Lower leg skin (tissue), 4 donors: ENCODE results near the gene C3orf85. TPM values are rescaled to one million over a fixed set of nuclear protein-coding genes. Genes with fewer than 3 reads are reported as not detected.
"Not testable (repeated sequence)": the region's sequence is repeated elsewhere in the genome, so short reads cannot be mapped to it uniquely, and the experiment has no call there.

Experiments
- DNase-seq, 2 donors: peaks; one replicate each; pipeline ENCODE4 v3.0.0-alpha.2; 2019; ENCODE audit warnings: low spot score in 2 of 2
- H3K4me3 ChIP-seq: fragments of 200-600 bp; sonication (generic); 2 replicates; pipeline ENCODE4 v1.5.1; 2017; ENCODE audit warnings: mild to moderate bottlenecking, low read depth; ENCODE audit not compliant: poor library complexity, severe bottlenecking
- POLR2A ChIP-seq, 2 donors: fragments of 450-650 bp; IDR thresholded peaks; one replicate each; pipeline ENCODE4 v1.6.1; 2016 to 2017; ENCODE audit warnings: antibody characterized with exemption in 2 of 2, mild to moderate bottlenecking in 1 of 2, moderate library complexity in 1 of 2
- WGBS, 2 donors: methylation state at CpG; one replicate each; pipeline ENCODE4 v1.1.5; 2018; 5-methylcytosine and 5-hydroxymethylcytosine counted together
- intact Hi-C: fragments of 100-400 bp; cut with DNase I; formaldehyde crosslinking; loops from one replicate; pipeline ENCODE4 v1.15.0; 2023; ENCODE audit warnings: low total_unique reads
- total RNA-seq, 4 donors: library from RNA; depleted of rRNA; stranded (reverse); fragments of >200 nt; gene quantifications; one replicate each; pipeline ENCODE4 v1.1.0, GENCODE V29; 2016
- TF ChIP-seq, protein P1 (sequence below), 3 donors: fragments of 450-650 bp; IDR thresholded peaks; one replicate each; pipeline ENCODE4 v1.5.1; 2016; ENCODE audit warnings: antibody characterized with exemption in 3 of 3, mild to moderate bottlenecking in 3 of 3, moderate library complexity in 2 of 3

Gene C3orf85
- total RNA-seq, 4 donors from 2014 or later = not detected

DNA sequence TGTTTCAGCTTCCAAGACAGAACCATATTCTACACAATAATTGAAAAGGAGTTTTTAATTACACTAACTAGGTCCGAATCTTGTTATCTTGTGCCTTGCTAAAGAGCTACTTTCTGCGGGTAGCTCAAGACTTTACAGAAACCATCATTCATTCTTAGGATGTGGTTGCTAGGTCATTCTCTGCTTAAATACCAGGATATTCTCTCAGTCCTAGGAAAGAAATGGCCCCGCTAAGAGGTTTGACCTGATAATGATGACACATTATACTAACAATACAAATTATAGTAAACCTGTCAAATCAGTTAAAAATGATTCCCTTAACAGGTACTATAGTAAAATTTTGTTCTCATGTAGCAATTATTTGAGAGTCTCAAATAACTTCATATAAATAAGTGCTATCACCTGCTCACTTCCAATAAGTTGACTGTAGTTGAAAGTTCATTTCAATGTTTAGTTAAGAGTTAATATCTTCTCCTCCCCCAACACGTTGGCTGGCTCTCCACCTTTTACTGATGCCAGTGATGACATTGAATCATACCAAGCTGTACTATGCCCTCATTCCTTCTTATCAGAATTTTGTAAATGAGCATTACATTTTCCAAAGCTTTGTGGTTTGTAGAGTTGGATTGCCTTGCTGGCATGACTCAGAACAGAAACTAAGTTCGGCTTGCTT lies 3.6 kb upstream of the C3orf85 start:
- no peak for DNase-seq
- intact Hi-C loops = no loop called here
- 73 to 79% methylated on average over 5 of the region's 5 CpGs for WGBS, 2 donors
- TF ChIP-seq, protein P1, sequence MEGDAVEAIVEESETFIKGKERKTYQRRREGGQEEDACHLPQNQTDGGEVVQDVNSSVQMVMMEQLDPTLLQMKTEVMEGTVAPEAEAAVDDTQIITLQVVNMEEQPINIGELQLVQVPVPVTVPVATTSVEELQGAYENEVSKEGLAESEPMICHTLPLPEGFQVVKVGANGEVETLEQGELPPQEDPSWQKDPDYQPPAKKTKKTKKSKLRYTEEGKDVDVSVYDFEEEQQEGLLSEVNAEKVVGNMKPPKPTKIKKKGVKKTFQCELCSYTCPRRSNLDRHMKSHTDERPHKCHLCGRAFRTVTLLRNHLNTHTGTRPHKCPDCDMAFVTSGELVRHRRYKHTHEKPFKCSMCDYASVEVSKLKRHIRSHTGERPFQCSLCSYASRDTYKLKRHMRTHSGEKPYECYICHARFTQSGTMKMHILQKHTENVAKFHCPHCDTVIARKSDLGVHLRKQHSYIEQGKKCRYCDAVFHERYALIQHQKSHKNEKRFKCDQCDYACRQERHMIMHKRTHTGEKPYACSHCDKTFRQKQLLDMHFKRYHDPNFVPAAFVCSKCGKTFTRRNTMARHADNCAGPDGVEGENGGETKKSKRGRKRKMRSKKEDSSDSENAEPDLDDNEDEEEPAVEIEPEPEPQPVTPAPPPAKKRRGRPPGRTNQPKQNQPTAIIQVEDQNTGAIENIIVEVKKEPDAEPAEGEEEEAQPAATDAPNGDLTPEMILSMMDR (IDR thresholded peaks at IDR 0.05) = no peak
- no peak for TF ChIP-seq POLR2A (IDR thresholded peaks at IDR 0.05)
- H3K4me3 ChIP-seq = no peak overlapping the region

DNA sequence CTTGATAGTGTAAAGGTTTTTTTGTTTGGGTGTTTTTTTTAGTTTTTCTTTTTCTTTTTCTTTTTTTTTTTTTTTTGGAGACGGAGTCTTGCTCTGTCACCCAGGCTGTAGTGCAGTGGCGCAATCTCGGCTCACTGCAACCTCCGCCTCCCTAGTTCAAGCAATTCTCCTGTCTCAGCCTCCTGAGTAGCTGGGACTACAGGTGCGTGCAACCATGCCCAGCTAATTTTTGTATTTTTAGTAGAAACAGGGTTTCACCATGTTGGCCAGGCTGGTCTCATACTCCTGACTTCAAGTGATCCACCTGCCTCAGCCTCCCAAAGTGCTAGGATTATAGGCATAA lies 3.1 kb upstream of the C3orf85 start:
- H3K4me3 ChIP-seq, DNase-seq, intact Hi-C loops: not testable (repeated sequence)
- 90 to 97% methylated on average over 5 of the region's 5 CpGs for WGBS, 2 donors

DNA sequence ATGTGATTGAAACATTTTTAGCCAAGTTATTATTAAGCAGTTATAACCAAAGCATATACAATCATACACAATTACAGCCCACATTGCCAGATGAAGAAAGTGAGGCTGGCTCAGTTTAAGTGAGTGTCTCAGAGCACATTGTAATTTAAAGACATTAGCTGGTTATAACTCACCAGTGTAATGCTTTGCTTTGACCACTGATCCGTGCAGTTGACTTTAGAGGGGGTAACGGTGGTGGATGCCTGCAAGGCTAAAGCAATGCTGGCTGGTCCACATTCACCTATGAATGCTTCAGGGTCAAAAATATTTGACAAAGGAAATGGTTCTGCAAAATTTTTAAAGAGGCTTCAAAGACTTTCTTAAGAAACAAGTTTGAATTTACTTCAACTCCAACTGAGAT lies 1.2 kb downstream of the C3orf85 start:
- no peak overlapping the region for H3K4me3 ChIP-seq
- TF ChIP-seq, protein P1 (IDR thresholded peaks at IDR 0.05) = no peak
- DNase-seq = no peak
- 54 to 68% methylated on average over 2 of the region's 2 CpGs for WGBS, 2 donors
- intact Hi-C loops = no loop called here

DNA sequence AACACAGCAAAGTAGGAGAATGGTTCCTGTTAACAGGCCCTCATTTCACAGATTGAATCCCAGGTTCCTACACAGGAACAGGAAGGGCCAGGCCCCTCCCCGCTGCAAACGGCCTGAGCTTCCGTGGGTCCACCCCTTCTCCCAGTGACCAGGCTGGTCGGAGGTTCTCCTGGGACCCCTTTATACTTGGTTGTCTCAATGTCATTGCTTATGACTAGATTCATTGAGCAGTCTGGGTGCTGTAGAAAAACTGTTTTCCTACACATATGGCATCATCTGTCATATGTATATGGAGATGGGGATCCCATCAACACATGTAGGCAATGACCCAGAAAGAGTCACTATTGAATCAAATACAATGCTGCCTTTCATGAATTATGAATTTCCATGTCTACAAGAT lies 3.8 kb downstream of the C3orf85 start:
- intact Hi-C loops = no loop called here

DNA sequence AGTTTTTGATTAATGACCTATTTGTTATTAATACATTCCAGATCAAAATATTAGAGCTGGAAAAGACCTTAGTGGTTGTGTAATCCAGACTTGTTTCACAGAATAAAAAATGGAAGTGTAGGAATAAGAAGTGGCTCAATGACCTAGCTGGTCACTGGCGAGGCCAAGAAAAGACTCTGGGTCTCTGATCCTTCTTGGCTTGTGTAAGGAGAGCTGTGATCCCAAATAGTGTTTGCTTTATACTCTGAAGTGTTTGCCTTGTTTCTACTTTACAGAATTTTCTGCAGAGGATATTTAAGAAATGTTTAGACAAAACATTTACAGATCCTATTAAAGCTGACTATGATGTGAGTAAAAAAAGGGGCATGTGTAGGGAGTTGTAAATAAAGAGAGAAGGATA lies 7.1 kb downstream of the C3orf85 start:
- intact Hi-C loops = no loop called here
- WGBS, 2 donors = 81 to 87% methylated on average over 1 of the region's 1 CpG
- no peak for DNase-seq
- no peak overlapping the region for H3K4me3 ChIP-seq
- no peak for TF ChIP-seq POLR2A (IDR thresholded peaks at IDR 0.05)
- TF ChIP-seq, protein P1 (IDR thresholded peaks at IDR 0.05) = no peak

More for the DNA sequence above, 3.8 kb downstream of the C3orf85 start:
- TF ChIP-seq, protein P1 (IDR thresholded peaks at IDR 0.05) = no peak
- TF ChIP-seq POLR2A (IDR thresholded peaks at IDR 0.05) = no peak
- H3K4me3 ChIP-seq = no peak overlapping the region
- no peak for DNase-seq
- WGBS, 2 donors = 72 to 93% methylated on average over 4 of the region's 4 CpGs

DNA sequence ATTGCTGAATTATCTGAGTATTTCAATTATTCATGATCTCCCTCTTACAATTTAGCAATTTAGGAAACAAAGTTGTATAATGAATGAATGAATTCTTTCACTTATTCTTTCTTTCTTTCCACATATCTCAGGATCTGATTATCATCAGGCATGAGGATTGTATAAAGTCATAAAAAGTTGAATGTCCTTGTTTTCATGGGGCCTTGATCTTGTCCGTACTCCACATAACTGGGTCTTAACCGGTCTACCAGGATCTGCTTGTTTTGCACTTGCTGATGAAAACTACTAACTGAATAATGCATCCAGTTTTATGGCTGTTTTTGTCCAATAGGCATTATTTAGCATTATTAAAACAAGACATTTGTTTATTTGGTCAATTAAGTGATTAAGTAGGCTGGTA lies 12.6 kb downstream of the C3orf85 start:
- DNase-seq = no peak
- intact Hi-C loops = no loop called here

More for the DNA sequence above, 12.6 kb downstream of the C3orf85 start:
- no peak for TF ChIP-seq POLR2A (IDR thresholded peaks at IDR 0.05)
- TF ChIP-seq, protein P1 (IDR thresholded peaks at IDR 0.05) = no peak
- H3K4me3 ChIP-seq = no peak overlapping the region
- WGBS, 2 donors = 91 to 94% methylated on average over 2 of the region's 2 CpGs
